B cell (primary cell): ENCODE results near the gene TNKS1BP1. TPM values are rescaled to one million over a fixed set of nuclear protein-coding genes. Genes with fewer than 3 reads are reported as not detected.

Experiments used
- ATAC-seq: fragments of 200-7000 bp; cut with Tn5 transposase; one replicate; pipeline ENCODE4 v1.10.0; 2021; ENCODE audit warnings: low read depth, mild to moderate bottlenecking, moderate number of reproducible peaks, moderate library complexity
- CTCF ChIA-PET: fragments of 350-600 bp; sonication (Branson Sonifier 250); formaldehyde crosslinking; loops from one replicate; lab custom pipeline; 2021; ENCODE audit warnings: antibody characterized with exemption, inconsistent platforms; lab: Charles Lee
- POLR2A ChIA-PET: fragments of 350-600 bp; sonication (Branson Sonifier 250); formaldehyde crosslinking; loops from one replicate; lab custom pipeline; 2021; ENCODE audit warnings: antibody characterized with exemption; lab: Charles Lee
- DNase-seq: peaks from one replicate; pipeline ENCODE4 v3.0.0; 2013
- H2AFZ ChIP-seq: 2 replicates; pipeline ENCODE4 v1.6.1; 2012; ENCODE audit warnings: mild to moderate bottlenecking, low read depth, low read length; ENCODE audit not compliant: insufficient read depth, poor library complexity, severe bottlenecking
- H3K27ac ChIP-seq, 2 donors: 1 replicate in 1 of 2; 2 replicates in 1 of 2; pipeline ENCODE4 v1.5.1; 2012 to 2013; ENCODE audit warnings: low read length in 2 of 2, mild to moderate bottlenecking in 2 of 2, moderate library complexity in 1 of 2
- H3K27me3 ChIP-seq, 4 experiments: fragments of 200-600 bp in 1 of 4; sonication (generic) in 1 of 4; replicated peaks in 1 of 4; 1 replicate in 2 of 4; 2 replicates in 2 of 4; pipeline versions ENCODE4 v1.6.1 to v1.7.0; 2013 to 2016; ENCODE audit warnings: low read length in 3 of 4, mild to moderate bottlenecking in 2 of 4, mixed read lengths in 1 of 4, moderate library complexity in 1 of 4; ENCODE audit not compliant: insufficient read depth in 4 of 4, control insufficient read depth in 3 of 4; ENCODE audit errors: control extremely low read depth in 1 of 4
- H3K36me3 ChIP-seq, 2 experiments: replicated peaks in 1 of 2; 1 replicate in 1 of 2; 2 replicates in 1 of 2; pipeline versions ENCODE4 v1.6.1 to v1.7.1; 2013; ENCODE audit warnings: low read length in 1 of 2; ENCODE audit not compliant: insufficient read depth in 2 of 2, control insufficient read depth in 1 of 2; ENCODE audit errors: control extremely low read depth in 1 of 2, extremely low read depth in 1 of 2
- H3K4me1 ChIP-seq, 2 donors: fragments of 200-600 bp in 1 of 2; sonication (generic) in 1 of 2; 1 replicate in 1 of 2; 2 replicates in 1 of 2; pipeline versions ENCODE4 v1.5.1 to v1.6.1; 2013 to 2017; ENCODE audit warnings: low read length in 2 of 2; ENCODE audit not compliant: control insufficient read depth in 2 of 2, insufficient read depth in 2 of 2
- H3K4me2 ChIP-seq: replicated peaks from 2 replicates; pipeline ENCODE3; 2012; ENCODE audit warnings: mild to moderate bottlenecking, low read depth, low read length; ENCODE audit not compliant: poor library complexity, severe bottlenecking
- H3K4me3 ChIP-seq, 5 experiments: fragments of 200-600 bp in 1 of 5; sonication (generic) in 1 of 5; 1 replicate in 3 of 5; 2 replicates in 2 of 5; pipeline versions ENCODE4 v1.5.1 to v1.7.0; 2011 to 2016; ENCODE audit warnings: low read length in 4 of 5, mild to moderate bottlenecking in 4 of 5, low read depth in 2 of 5, control low read depth in 1 of 5, moderate library complexity in 1 of 5; ENCODE audit not compliant: insufficient read depth in 1 of 5; ENCODE audit errors: control extremely low read depth in 1 of 5, extremely low read depth in 1 of 5
- H3K79me2 ChIP-seq: fragments of 200-600 bp; sonication (generic); one replicate; pipeline ENCODE4 v1.6.0; 2016; ENCODE audit warnings: low read length; ENCODE audit not compliant: control insufficient read depth, insufficient read depth
- H3K9ac ChIP-seq: fragments of 200-600 bp; sonication (generic); 2 replicates; pipeline ENCODE4 v1.6.1; 2017; ENCODE audit warnings: mild to moderate bottlenecking, low read length, moderate library complexity
- H3K9me3 ChIP-seq, 3 donors: one replicate each; pipeline versions ENCODE4 v1.6.1 to v1.7.1; 2013; ENCODE audit warnings: low read length in 2 of 3; ENCODE audit not compliant: control insufficient read depth in 2 of 3, insufficient read depth in 1 of 3; ENCODE audit errors: control extremely low read depth in 1 of 3
- H4K20me1 ChIP-seq: 2 replicates; pipeline ENCODE4 v1.6.0; 2012; ENCODE audit warnings: mild to moderate bottlenecking, low read length; ENCODE audit not compliant: insufficient read depth, control insufficient read depth, poor library complexity, severe bottlenecking
- H3K27ac Mint-ChIP-seq: one replicate; pipeline ENCODE4 v1.8.0; 2021; ENCODE audit warnings: mixed read lengths
- H3K27me3 Mint-ChIP-seq: one replicate; pipeline ENCODE4 v1.8.0; 2021; ENCODE audit warnings: mixed read lengths
- H3K4me1 Mint-ChIP-seq: one replicate; pipeline ENCODE4 v1.8.0; 2021; ENCODE audit warnings: mixed read lengths
- H3K4me3 Mint-ChIP-seq: one replicate; pipeline ENCODE4 v1.8.0; 2021; ENCODE audit warnings: mixed read lengths
- H3K9me3 Mint-ChIP-seq: one replicate; pipeline ENCODE4 v1.8.0; 2022; ENCODE audit warnings: mixed read lengths; ENCODE audit not compliant: insufficient read depth
- CTCF ChIP-seq: fragments of 200-600 bp; IDR thresholded peaks from one replicate; pipeline ENCODE4 v1.8.0; 2022; ENCODE audit warnings: antibody characterized with exemption, mild to moderate bottlenecking
- EZH2 ChIP-seq: IDR thresholded peaks from 2 replicates; pipeline ENCODE4 v1.6.1; 2012; ENCODE audit warnings: borderline replicate concordance, low read depth, mild to moderate bottlenecking, moderate library complexity, low read length; ENCODE audit not compliant: insufficient read depth, poor library complexity, severe bottlenecking
- WGBS: methylation state at CpG from one replicate; pipeline ENCODE4 v1.1.5; 2013; ENCODE audit warnings: missing lambda C conversion rate; ENCODE audit not compliant: insufficient coverage; 5-methylcytosine and 5-hydroxymethylcytosine counted together
- intact Hi-C: fragments of 100-400 bp; cut with micrococcal nuclease; formaldehyde crosslinking; loops from one replicate; pipeline ENCODE4 v1.10.0; 2022
- polyA plus RNA-seq: library from polyadenylated mRNA; depleted of rRNA; stranded (reverse); fragments of >200 nt; gene quantifications from 2 replicates; pipeline ENCODE4 v1.2.3, GENCODE V29; 2012
- total RNA-seq, 2 donors: library from RNA; stranded (reverse); fragments of 120-200 nt in 1 of 2; gene quantifications; 1 replicate in 1 of 2; 2 replicates in 1 of 2; pipeline versions ENCODE4 v1.2.3 to v1.2.4, GENCODE V29; 2013 to 2022

TNKS1BP1 gene
- total and polyA plus RNA-seq, 2 donors (not counting 1 experiment from before 2014, with no cell fraction given): 2.2 to 12.2 TPM

GRCh38 chr11:57340039-57340615 lies 15.4 kb upstream of the TNKS1BP1 start:
- H3K36me3 ChIP-seq: no peaks in the 10 kb centered on the region
- WGBS: 56% methylated on average over 12 of the region's 12 CpGs
- no peak overlapping the region for H3K27ac Mint-ChIP-seq
- H3K27me3 ChIP-seq: no peaks in the 10 kb centered on the region
- DNase-seq (no peak), ATAC-seq (no peak)
- peaks cover 10% of the 10 kb centered on the region for H3K79me2 ChIP-seq
- no peak overlapping the region for H3K4me3 ChIP-seq
- CTCF ChIA-PET: interaction anchor here (1.4 kb wide), 1 partner anchor 8 kb away, joined by 4 read pairs; no protein-coding TSS in a partner anchor
- TF ChIP-seq CTCF: no peak
- no peak for TF ChIP-seq EZH2
- H4K20me1 ChIP-seq: no peaks in the 10 kb centered on the region
- H2AFZ ChIP-seq: peak overlapping the region; percentile 10
- no peaks in the 10 kb centered on the region for H3K9me3 ChIP-seq
- POLR2A ChIA-PET: no interaction called here
- peaks cover 11% of the 10 kb centered on the region for H3K27me3 Mint-ChIP-seq
- H3K9me3 Mint-ChIP-seq: no peaks in the 10 kb centered on the region
- no peak overlapping the region for H3K4me3 Mint-ChIP-seq
- no peak overlapping the region for H3K4me2 ChIP-seq
- intact Hi-C loops: no loop called here
- peaks cover 7 to 10% of the 10 kb centered on the region in 2 donors for H3K4me1 ChIP-seq
- H3K4me1 Mint-ChIP-seq: peaks cover 11% of the 10 kb centered on the region
- no peak overlapping the region for H3K9ac ChIP-seq
- H3K27ac ChIP-seq: no peak overlapping the region

DNA sequence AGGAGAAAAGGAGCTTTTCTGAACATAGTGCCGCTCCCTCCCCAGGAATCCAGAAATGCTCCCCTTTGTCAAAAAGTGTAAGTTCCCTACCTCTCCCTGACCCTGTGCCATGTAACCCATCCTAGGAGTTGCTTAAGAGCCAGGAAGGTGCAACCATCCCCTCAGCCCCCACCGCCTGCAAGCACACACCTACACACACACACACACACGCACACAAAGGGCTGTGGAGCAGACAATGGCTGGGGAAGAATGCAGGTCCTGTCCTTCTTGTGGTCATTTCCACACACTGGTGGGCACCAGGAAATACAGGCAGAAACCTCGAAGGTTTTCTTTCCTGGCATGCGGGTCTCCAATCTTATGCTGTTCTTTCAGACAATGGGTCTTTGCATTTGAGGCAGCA lies 14.6 kb upstream of the TNKS1BP1 start:
- Mint-ChIP-seq H3K4me3 (no peak overlapping the region), H3K27me3 (peaks cover 11% of the 10 kb centered on the region), H3K27ac (no peak overlapping the region), H3K4me1 (peaks cover 19% of the 10 kb centered on the region), H3K9me3 (no peaks in the 10 kb centered on the region)
- Histone ChIP-seq H3K4me1 (peaks cover 15 to 18% of the 10 kb centered on the region in 2 donors), H4K20me1 (no peaks in the 10 kb centered on the region), H3K36me3 (peaks cover 0 to under 1% of the 10 kb centered on the region in 2 experiments), H2AFZ (no peak overlapping the region), H3K27me3 (no peaks in the 10 kb centered on the region), H3K9me3 (no peaks in the 10 kb centered on the region), H3K4me2 (no peak overlapping the region), H3K4me3 (no peak overlapping the region), H3K27ac (no peak overlapping the region), H3K9ac (no peak overlapping the region), H3K79me2 (peaks cover 18% of the 10 kb centered on the region)
- ChIA-PET POLR2A (no interaction called here), CTCF (interaction anchor here (1.4 kb wide), 1 partner anchor 9 kb away, joined by 4 read pairs; no protein-coding TSS in a partner anchor)
- DNase-seq (no peak), ATAC-seq (no peak)
- TF ChIP-seq CTCF (no peak), EZH2 (no peak)
- 72% methylated on average over 4 of the region's 5 CpGs for WGBS
- intact Hi-C loops: loop anchor here (5.0 kb wide), 2 partner anchors 88 to 328 kb away; partner anchors contain the start of genes SLC43A3 and ZDHHC5
